Measurements from ENCODE around the gene NXF1.
A peak's percentile ranks its signal among the peaks of the same experiment; 100 is the strongest.
"Not testable (repeated sequence)": the region's sequence is repeated elsewhere in the genome, so short reads cannot be mapped to it uniquely, and the experiment has no call there.

Gene NXF1

GRCh38 chr11:62787005-62787759 is 18.1 kb downstream of the NXF1 start, which contains the start of gene TMEM179B:
TMEM179B (plus strand) TSS chr11:62787402; CDS start chr11:62787432, 30 bp downstream.
- DNase-seq: peak; percentile 88 to 96 (median 94)

GRCh38 chr11:62786318-62787004 is 18.8 kb downstream of the NXF1 start:
- DNase-seq: peak; percentile 65 to 88 (median 76)

GRCh38 chr11:62782753-62783152 is 22.5 kb downstream of the NXF1 start:
- DNase-seq: no peak

GRCh38 chr11:62778441-62778840 is 26.8 kb downstream of the NXF1 start:
- no peak for DNase-seq

- no peak for DNase-seq
Measured at GRCh38 chr11:62777389-62777788, 27.9 kb downstream of the NXF1 start.

GRCh38 chr11:62775646-62776045 is 29.6 kb downstream of the NXF1 start:
- no peak for DNase-seq

- DNase-seq: no peak
Measured at GRCh38 chr11:62774407-62774806, 30.8 kb downstream of the NXF1 start.

GRCh38 chr11:62771144-62772021 is 33.9 kb downstream of the NXF1 start, which contains the start of gene TAF6L:
TAF6L (plus strand) TSS chr11:62771396; CDS start chr11:62775784, 4,388 bp downstream.
- DNase-seq: peak; percentile 81 to 92 (median 84)

- peak in 1 of 6 experiments; percentile 42 for DNase-seq
Measured at GRCh38 chr11:62770778-62771143, 34.5 kb downstream of the NXF1 start.

- not testable (repeated sequence) for DNase-seq
Measured at GRCh38 chr11:62760867-62761227, 44.4 kb downstream of the NXF1 start.

GRCh38 chr11:62757846-62758788 is 47.1 kb downstream of the NXF1 start:
- no peak for DNase-seq

GRCh38 chr11:62755086-62755615 is 50.1 kb downstream of the NXF1 start:
- DNase-seq: no peak

GRCh38 chr11:62753736-62754603 is 51.3 kb downstream of the NXF1 start, which contains the start of gene ZBTB3:
ZBTB3 (minus strand) TSS chr11:62754160; CDS start chr11:62753664, 496 bp downstream.
- peak; percentile 94 to 100 (median 98) for DNase-seq

GRCh38 chr11:62752994-62753735 is 52.1 kb downstream of the NXF1 start:
- no peak for DNase-seq

- DNase-seq: no peak
Measured at GRCh38 chr11:62752177-62752785, 53.0 kb downstream of the NXF1 start.

GRCh38 chr11:62749931-62750330 is 55.3 kb downstream of the NXF1 start:
- not testable (repeated sequence) for DNase-seq

- DNase-seq: no peak
Measured at GRCh38 chr11:62747475-62748160, 57.6 kb downstream of the NXF1 start.
